Hematopoietic multipotent progenitor cell treated with erythropoietin and hydrocortisone succinate and interleukin-3 and kit ligand, for 6 days (in vitro differentiated cells): ENCODE measurements around the gene CCSER1.
A peak's percentile ranks its signal among the peaks of the same experiment; 100 is the strongest.
"Not testable (repeated sequence)": the region's sequence is repeated elsewhere in the genome, so short reads cannot be mapped to it uniquely, and the experiment has no call there.

ENCODE experiments used
- DNase-seq: peaks from one replicate; pipeline ENCODE4 v3.0.0-alpha.2; 2015

The CCSER1 gene

GRCh38 chr4:90852237-90852636, 725.0 kb downstream of the CCSER1 start:
- no peak for DNase-seq

DNA sequence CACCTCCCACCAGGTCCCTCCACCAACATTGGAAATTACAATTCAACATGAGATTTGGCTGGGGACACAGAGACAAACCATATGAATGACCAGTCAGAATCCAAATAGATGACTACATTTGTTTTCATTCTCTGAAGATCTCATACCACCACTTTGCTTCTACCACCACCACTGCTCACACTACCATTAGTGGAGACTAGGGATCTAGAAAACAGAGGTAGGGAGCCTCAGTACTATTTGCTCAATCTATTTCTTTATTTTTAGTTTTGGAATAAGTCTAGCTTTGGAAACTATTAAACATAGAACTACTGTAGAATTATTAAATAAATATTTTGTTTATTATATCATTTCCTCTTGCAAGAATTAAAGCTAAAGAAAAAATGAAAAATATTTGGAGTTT, 727.9 kb downstream of the CCSER1 start:
- DNase-seq: no peak

- DNase-seq: no peak
Observed at GRCh38 chr4:90857081-90857820, 730.1 kb downstream of the CCSER1 start.

- DNase-seq: no peak
Observed at GRCh38 chr4:90875791-90876190, 748.6 kb downstream of the CCSER1 start.

DNA sequence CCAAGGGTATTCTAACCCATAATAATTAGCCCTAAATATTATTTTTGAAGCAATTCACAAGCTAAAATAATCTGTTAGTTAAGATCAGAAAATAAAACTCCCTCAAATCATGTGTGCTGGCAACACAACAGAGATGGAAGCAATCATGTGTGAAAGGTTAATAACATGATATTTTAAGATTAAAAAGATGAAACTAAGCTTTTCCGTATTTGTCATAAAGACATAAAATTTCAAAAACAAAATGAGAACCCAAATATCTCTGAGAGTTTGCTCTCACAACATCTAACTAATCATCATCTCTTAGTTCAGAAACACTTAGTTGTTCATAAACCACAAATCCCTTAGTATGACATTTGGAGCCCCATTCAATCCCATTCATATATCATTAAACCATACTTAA, 749.1 kb downstream of the CCSER1 start:
- no peak for DNase-seq

DNA sequence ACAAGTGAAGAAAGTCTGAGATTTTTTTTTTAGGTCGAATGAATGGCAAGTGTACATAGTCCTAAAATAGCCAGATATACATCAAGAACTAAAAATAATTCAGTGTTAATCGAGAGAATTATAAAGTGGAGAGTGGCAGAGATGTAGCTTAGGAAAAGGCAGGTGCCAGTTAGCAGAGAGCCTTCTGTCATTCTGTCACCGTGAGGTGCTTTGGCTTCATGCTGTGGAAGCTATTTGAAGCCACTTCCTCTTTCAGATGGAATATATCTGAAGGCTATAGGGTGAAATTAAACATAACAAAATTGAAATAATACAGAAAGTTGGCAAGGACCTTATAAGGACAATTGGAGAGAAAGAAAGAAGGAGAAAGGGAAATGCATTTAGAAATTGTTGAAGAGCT, 756.3 kb downstream of the CCSER1 start:
- no peak for DNase-seq

DNA sequence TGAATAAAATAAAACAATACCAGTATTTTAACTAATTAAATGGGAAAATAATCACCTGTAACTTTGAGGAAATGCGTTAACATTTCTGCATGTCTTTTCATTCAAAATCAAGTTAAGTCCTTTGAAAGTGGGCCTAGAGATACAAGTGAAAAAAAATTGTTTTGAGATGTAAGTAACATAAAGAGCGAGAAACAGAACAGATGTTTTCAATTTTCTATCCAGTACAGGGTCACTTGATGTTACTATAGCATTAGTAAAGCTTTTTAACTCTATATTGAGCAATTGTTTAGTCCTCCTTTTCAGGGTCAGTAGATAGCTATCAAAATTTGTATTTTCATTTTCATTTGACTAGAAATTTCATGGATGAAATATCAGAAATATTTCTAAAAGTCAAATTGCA, 761.4 kb downstream of the CCSER1 start:
- no peak for DNase-seq

- DNase-seq: no peak
Observed at GRCh38 chr4:90889171-90889570, 762.0 kb downstream of the CCSER1 start.

DNA sequence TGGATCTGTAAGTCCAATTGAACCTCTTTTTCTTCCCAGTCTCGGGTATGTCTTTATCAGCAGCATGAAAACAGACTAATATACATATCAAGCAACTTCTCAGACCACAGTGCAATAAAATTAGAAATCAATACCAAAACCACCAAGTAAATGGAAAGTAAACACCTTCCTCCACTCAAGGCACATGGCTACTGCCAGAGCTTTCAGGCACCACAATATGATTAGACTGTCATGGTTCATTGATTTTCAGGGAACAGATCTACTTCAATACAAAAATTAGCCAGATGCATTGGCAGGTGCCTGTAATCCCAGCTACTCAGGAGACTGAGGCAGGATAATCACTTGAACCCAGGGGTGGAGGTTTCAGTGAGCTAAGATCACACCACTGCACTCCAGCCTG, 776.2 kb downstream of the CCSER1 start:
- not testable (repeated sequence) for DNase-seq

- DNase-seq: peak; percentile 27
Observed at GRCh38 chr4:90904021-90904420, 776.8 kb downstream of the CCSER1 start.

GRCh38 chr4:90906239-90906638, 779.0 kb downstream of the CCSER1 start:
- no peak for DNase-seq

- not testable (repeated sequence) for DNase-seq
Observed at GRCh38 chr4:90911724-90912434, 784.7 kb downstream of the CCSER1 start.

GRCh38 chr4:90922174-90922573, 795.0 kb downstream of the CCSER1 start:
- DNase-seq: no peak

DNA sequence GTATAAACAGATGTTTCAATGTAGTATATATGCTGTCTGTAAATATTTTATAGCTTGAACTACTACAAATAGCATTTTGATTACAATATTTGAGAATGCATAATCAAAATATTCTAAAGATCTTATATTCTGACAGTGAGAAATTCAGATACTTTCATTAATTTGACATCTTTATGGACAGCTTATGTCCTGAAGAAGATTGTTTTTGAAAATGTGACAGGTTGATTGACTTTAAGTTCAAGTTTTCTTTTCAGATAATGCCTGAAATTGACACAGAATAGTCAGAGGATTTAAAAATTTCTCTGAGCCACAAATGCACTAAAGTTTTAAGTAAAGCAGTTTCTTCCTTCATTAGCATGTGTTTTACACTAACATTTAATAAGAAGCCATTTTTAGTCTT, 799.8 kb downstream of the CCSER1 start:
- DNase-seq: no peak

DNA sequence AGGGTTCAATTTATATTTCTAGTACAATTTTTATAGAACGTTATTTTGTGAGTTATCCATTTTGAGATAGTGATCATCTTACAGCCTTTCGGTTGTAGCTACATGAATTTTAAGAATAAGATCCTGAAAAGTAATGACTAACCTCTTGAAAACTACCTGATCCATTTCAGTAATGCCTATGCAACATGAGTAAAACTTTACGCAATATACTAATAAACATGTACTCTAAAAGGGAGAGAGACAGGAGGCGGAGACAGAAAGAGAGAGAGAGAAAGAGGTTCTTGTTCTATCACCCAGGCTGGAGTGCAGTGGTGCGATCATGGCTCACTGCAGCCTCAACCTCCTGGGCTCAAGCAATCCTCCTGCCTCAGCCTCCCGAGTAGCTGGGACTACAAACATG, 816.1 kb downstream of the CCSER1 start:
- DNase-seq: no peak

DNA sequence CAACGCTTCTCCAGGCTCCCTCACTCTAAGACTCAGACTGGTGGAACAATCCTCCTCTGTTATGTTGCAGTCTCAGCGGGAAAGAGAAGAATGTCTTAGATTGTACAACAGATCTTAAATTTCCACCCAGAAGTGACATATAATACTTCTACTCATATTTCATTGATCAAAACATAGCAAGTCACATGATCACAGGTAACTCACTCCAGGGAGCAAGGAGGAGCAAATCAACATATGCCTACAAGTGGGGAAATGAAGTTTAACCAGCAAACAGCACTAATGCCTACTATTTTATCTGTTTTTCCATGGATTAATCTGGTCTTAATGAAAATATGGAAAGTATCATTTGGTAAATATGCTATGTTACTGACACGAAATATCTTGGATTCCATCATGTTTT, 819.8 kb downstream of the CCSER1 start:
- DNase-seq: no peak

DNA sequence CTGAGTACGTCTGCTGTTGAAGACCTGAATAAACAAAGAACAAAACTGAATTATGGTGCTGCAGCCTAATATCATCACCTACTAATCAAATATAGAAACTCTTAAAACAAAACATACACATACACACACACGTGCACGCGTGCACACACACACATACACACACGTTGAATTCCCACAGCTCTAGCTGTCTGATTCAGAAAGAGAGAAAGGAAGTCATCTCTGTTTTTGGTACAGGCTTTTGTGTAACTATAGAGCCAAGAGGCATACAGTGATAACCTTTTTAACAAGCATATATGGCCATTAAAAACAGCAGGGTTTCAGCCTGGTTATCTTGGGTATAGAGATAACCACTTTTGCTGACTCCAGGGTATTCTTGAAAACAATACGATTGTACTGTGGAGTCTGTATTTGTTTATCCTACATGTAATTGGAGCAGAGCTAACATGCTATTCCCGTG, 823.2 kb downstream of the CCSER1 start:
- DNase-seq: peak; percentile 5

DNA sequence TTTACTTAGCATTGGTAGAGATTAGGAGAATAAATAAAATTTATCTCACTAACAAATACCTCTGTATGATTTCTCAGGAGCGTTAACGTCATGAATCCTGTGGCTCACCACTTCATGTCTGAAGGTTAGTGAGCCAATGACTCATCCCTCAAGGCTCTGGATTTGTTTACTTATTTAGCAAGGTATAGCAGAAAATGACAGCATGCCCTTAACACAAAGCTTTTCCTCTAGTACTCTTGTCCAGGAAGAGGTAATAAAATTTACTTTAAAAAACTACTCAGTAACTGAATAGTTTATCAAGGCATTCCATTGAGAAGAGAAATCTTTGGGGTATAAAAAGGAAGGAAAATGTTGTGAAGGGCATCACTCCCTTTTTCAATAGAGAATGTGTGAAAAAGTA, 823.8 kb downstream of the CCSER1 start:
- no peak for DNase-seq

DNA sequence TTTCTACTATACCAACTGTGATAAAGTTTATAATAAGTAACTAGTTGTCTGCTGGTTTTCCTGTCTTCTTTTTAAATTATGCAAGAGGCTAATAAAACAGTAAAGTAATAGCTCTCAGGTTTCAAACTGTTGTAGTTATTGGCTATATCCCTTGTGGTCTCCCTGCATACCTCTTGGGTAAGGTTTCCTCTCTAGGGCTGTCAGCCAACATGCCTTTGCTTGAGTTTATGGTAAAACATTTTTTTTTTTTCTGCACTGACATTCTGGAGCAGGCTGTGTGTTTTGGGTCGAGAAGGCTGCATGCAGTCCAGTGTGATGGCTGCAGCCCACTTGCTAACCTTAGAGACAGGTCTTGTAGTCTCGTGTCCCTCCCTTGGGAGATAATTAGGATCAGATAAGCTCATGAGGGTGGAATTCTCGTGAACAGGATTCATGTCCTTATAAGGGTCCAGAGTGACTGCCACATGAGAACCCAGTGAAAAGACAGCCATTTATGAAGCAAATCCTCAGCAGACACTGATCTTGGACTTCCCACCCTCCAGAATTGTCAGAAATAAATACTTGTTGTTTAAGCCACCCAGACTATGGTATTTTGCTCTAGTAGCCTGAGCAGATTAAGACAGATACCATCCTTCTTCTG, 831.2 kb downstream of the CCSER1 start:
- no peak for DNase-seq

DNA sequence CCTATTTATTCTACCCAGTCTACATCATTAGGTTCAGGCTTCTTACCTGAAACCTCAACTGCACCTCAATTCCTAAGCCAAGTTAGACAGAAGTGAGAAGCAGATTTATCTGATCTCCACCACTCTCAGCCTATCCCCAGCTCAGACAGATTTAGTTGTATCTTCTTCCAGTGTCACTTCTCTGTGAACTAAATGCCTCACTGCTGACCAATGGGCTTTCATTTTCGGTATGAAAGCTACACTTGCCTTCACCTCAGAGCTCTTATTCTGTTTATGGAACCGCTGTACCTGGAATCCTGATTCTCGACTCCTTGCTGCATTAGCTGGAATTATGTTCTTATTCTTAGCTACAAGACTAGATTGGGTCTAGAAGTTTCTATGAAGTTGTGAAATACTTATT, 833.2 kb downstream of the CCSER1 start:
- DNase-seq: no peak

- DNase-seq: no peak
Observed at GRCh38 chr4:90960840-90961239, 833.6 kb downstream of the CCSER1 start.

- DNase-seq: no peak
Observed at GRCh38 chr4:90970021-90970420, 842.8 kb downstream of the CCSER1 start.

- no peak for DNase-seq
Observed at GRCh38 chr4:90977726-90978125, 850.5 kb downstream of the CCSER1 start.

DNA sequence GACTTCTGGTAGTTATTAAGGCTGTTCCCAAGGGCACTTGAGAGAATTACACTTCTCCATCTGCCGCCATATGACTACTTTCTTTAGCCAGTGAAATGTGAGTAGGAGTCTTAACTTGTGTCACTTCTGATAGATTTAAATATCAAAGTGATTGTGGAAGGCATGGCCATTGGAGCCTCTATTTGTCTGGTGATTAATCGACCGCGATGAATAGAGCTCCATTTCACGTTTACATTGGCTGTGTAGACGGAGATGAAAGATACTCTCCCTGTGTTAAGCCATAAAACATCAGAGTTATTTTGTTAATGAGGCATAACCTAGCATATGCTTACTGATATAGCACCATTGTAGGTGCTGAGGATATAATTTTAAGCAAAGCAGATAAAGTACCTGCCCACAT, 852.4 kb downstream of the CCSER1 start:
- no peak for DNase-seq
